Liver (tissue), 9 donors: Measurements from ENCODE around the gene RERE. TPM values are rescaled to one million over a fixed set of nuclear protein-coding genes. Genes with fewer than 3 reads are reported as not detected.

Experiments
- DNase-seq: peaks from one replicate; pipeline ENCODE4 v3.0.0-alpha.2; 2017; ENCODE audit warnings: low spot score
- H3K27ac ChIP-seq, 2 donors: one replicate each; pipeline ENCODE4 v1.7.0; 2013; ENCODE audit warnings: inconsistent platforms in 2 of 2, low read length in 2 of 2, control low read depth in 1 of 2, low read depth in 1 of 2, mild to moderate bottlenecking in 1 of 2
- H3K27me3 ChIP-seq, 4 donors: one replicate each; pipeline versions ENCODE4 v1.6.1 to v1.7.0; 2013; ENCODE audit warnings: low read length in 3 of 4, inconsistent platforms in 1 of 4, mild to moderate bottlenecking in 1 of 4, moderate library complexity in 1 of 4; ENCODE audit not compliant: control insufficient read depth in 4 of 4, insufficient read depth in 4 of 4
- H3K36me3 ChIP-seq, 4 donors: one replicate each; pipeline versions ENCODE4 v1.6.1 to v1.7.0; 2013; ENCODE audit warnings: low read length in 3 of 4, mild to moderate bottlenecking in 3 of 4, low read depth in 1 of 4, moderate library complexity in 1 of 4; ENCODE audit not compliant: control insufficient read depth in 4 of 4, insufficient read depth in 3 of 4
- H3K4me1 ChIP-seq, 4 donors: one replicate each; pipeline versions ENCODE4 v1.6.1 to v1.7.0; 2013; ENCODE audit warnings: low read length in 3 of 4, mild to moderate bottlenecking in 3 of 4, moderate library complexity in 1 of 4; ENCODE audit not compliant: control insufficient read depth in 4 of 4, insufficient read depth in 4 of 4
- H3K4me3 ChIP-seq, 3 donors: one replicate each; pipeline versions ENCODE4 v1.6.1 to v1.7.0; 2013; ENCODE audit warnings: low read length in 3 of 3, control low read depth in 1 of 3, low read depth in 1 of 3, mild to moderate bottlenecking in 1 of 3
- H3K9ac ChIP-seq, 2 donors: one replicate each; pipeline ENCODE4 v1.7.0; 2013; ENCODE audit warnings: low read length in 2 of 2, mild to moderate bottlenecking in 2 of 2, moderate library complexity in 2 of 2, control low read depth in 1 of 2, low read depth in 1 of 2
- H3K9me3 ChIP-seq, 4 donors: one replicate each; pipeline versions ENCODE4 v1.6.1 to v1.7.0; 2013; ENCODE audit warnings: low read length in 3 of 4; ENCODE audit not compliant: control insufficient read depth in 4 of 4
- FOXA1 ChIP-seq: IDR thresholded peaks from 2 replicates; pipeline ENCODE4 v1.6.1; 2016; ENCODE audit warnings: antibody characterized with exemption
- FOXA2 ChIP-seq: IDR thresholded peaks from 2 replicates; pipeline ENCODE4 v1.6.1; 2016; ENCODE audit warnings: antibody characterized with exemption
- GABPA ChIP-seq, 2 donors: IDR thresholded peaks in 1 of 2; conservative IDR thresholded peaks in 1 of 2; 2 replicates each; pipeline ENCODE4 v1.6.1; 2016; ENCODE audit warnings: antibody characterized with exemption in 2 of 2, mild to moderate bottlenecking in 1 of 2, moderate library complexity in 1 of 2
- HNF4A ChIP-seq, 2 donors: conservative IDR thresholded peaks; 2 replicates each; pipeline ENCODE4 v1.6.1; 2016; ENCODE audit warnings: antibody characterized with exemption in 2 of 2, mild to moderate bottlenecking in 2 of 2
- JUND ChIP-seq, 2 donors: IDR thresholded peaks; 2 replicates each; pipeline ENCODE4 v1.6.1; 2016; ENCODE audit warnings: antibody characterized with exemption in 2 of 2
- RAD21 ChIP-seq, 2 donors: IDR thresholded peaks; 2 replicates each; pipeline ENCODE4 v1.6.1; 2016; ENCODE audit warnings: antibody characterized with exemption in 2 of 2, mild to moderate bottlenecking in 2 of 2
- RXRA ChIP-seq, 2 donors: IDR thresholded peaks; 2 replicates each; pipeline ENCODE4 v1.6.1; 2017 to 2018; ENCODE audit warnings: antibody characterized with exemption in 2 of 2, mild to moderate bottlenecking in 1 of 2
- WGBS: extraction: QIAGEN DNeasy Blood & Tissue Kit; methylation state at CpG from one replicate; pipeline ENCODE4 v1.1.7; 2013; 5-methylcytosine and 5-hydroxymethylcytosine counted together
- polyA plus RNA-seq, 2 donors: library from polyadenylated mRNA; stranded (reverse) in 1 of 2; unstranded in 1 of 2; fragments of 200-250 nt in 1 of 2; fragments of >200 nt in 1 of 2; fragmentation: Nextera tagmentation in 1 of 2; extraction: Ambion mirVana in 1 of 2; gene quantifications; one replicate each; pipeline versions ENCODE4 v1.2.1 to v1.2.3, GENCODE V29; 2013 to 2015
- total RNA-seq, 2 donors: library from RNA; depleted of rRNA; stranded (reverse); fragments of >200 nt; gene quantifications; one replicate each; pipeline ENCODE4 v1.2.3, GENCODE V29; 2014
- TF ChIP-seq, protein P1 (sequence below): IDR thresholded peaks from 2 replicates; pipeline ENCODE4 v1.6.1; 2016; ENCODE audit warnings: antibody characterized with exemption
- TF ChIP-seq, protein P2 (sequence below): IDR thresholded peaks from 2 replicates; pipeline ENCODE4 v1.6.1; 2016; ENCODE audit warnings: antibody characterized with exemption
- TF ChIP-seq, protein P3 (sequence below): IDR thresholded peaks from 2 replicates; pipeline ENCODE4 v1.6.1; 2016; ENCODE audit warnings: antibody characterized with exemption, mild to moderate bottlenecking
- TF ChIP-seq, protein P4 (sequence below): fragments of 150-350 bp; IDR thresholded peaks from 2 replicates; pipeline ENCODE4 v1.5.1; 2017; ENCODE audit warnings: improper control_type of control experiment, low read depth, low read length; ENCODE audit not compliant: missing input control
- donor health status: healthy.
- donor health status: healthy.
- donor health status: healthy.
- donor health status: healthy.
- donor health status: healthy.

Gene RERE
- total and polyA plus RNA-seq, 4 donors: 9.8 to 49.1 (median 24.8) TPM

DNA sequence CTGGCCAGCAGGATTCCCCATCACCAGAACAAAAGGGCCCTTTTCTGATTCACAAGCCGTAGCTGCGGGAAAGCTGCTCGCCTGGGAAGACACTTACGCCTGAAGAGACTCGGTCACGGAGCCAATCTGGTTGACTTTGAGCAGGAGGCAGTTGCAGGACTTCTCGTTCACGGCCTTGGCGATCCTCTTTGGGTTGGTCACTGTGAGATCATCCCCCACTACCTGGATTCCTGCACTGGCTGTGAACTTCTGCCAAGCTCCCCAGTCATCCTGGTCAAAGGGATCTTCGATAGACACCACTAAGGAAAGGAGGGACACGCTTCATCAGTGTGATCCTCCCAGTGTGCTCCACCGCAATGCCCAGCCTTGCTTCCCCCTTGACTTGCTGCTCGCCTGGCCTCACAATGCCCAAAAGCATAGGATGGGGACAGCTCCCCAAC lies 46.4 kb upstream of the RERE start:
- WGBS: 94% methylated on average over 13 of the region's 13 CpGs
- Histone ChIP-seq H3K9ac (no peak overlapping the region), H3K36me3 (peaks cover 41 to 82% (median 69%) of the 10 kb centered on the region in 4 donors), H3K4me3 (no peak overlapping the region), H3K27me3 (no peaks in the 10 kb centered on the region), H3K27ac (no peak overlapping the region), H3K4me1 (peaks cover 0 to 15% (median 6%) of the 10 kb centered on the region in 4 donors), H3K9me3 (no peaks in the 10 kb centered on the region)
- TF ChIP-seq RAD21 (IDR thresholded peaks at IDR 0.05): no peak
- no peak for DNase-seq

DNA sequence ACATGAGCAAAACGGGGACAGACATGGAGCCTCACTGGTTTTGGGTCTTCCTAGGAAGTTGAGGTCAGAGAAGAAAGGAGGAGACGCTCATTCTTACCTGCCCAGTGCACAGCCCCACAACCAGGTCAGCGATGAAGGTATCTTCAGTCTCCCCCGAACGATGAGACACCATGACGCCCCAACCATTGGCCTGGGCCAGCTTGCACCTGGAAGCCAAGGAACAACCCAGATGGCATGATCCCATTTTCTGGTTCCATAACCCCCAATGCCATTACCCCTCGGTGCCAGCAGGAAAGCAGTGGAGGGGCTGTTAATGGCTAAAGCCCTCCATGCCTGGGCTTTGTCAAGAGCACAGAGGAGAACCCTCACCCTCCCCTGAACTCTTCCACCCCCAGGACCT lies 45.7 kb upstream of the RERE start:
- TF ChIP-seq, protein P1, sequence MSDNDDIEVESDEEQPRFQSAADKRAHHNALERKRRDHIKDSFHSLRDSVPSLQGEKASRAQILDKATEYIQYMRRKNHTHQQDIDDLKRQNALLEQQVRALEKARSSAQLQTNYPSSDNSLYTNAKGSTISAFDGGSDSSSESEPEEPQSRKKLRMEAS: no peak
- no peak for TF ChIP-seq HNF4A (conservative IDR thresholded peaks at IDR 0.05)
- TF ChIP-seq RXRA (IDR thresholded peaks at IDR 0.05): no peak
- TF ChIP-seq, protein P2, sequence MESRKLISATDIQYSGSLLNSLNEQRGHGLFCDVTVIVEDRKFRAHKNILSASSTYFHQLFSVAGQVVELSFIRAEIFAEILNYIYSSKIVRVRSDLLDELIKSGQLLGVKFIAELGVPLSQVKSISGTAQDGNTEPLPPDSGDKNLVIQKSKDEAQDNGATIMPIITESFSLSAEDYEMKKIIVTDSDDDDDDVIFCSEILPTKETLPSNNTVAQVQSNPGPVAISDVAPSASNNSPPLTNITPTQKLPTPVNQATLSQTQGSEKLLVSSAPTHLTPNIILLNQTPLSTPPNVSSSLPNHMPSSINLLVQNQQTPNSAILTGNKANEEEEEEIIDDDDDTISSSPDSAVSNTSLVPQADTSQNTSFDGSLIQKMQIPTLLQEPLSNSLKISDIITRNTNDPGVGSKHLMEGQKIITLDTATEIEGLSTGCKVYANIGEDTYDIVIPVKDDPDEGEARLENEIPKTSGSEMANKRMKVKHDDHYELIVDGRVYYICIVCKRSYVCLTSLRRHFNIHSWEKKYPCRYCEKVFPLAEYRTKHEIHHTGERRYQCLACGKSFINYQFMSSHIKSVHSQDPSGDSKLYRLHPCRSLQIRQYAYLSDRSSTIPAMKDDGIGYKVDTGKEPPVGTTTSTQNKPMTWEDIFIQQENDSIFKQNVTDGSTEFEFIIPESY: no peak
- no peak for TF ChIP-seq FOXA2
- no peak for TF ChIP-seq RAD21 (IDR thresholded peaks at IDR 0.05)
- TF ChIP-seq, protein P3, sequence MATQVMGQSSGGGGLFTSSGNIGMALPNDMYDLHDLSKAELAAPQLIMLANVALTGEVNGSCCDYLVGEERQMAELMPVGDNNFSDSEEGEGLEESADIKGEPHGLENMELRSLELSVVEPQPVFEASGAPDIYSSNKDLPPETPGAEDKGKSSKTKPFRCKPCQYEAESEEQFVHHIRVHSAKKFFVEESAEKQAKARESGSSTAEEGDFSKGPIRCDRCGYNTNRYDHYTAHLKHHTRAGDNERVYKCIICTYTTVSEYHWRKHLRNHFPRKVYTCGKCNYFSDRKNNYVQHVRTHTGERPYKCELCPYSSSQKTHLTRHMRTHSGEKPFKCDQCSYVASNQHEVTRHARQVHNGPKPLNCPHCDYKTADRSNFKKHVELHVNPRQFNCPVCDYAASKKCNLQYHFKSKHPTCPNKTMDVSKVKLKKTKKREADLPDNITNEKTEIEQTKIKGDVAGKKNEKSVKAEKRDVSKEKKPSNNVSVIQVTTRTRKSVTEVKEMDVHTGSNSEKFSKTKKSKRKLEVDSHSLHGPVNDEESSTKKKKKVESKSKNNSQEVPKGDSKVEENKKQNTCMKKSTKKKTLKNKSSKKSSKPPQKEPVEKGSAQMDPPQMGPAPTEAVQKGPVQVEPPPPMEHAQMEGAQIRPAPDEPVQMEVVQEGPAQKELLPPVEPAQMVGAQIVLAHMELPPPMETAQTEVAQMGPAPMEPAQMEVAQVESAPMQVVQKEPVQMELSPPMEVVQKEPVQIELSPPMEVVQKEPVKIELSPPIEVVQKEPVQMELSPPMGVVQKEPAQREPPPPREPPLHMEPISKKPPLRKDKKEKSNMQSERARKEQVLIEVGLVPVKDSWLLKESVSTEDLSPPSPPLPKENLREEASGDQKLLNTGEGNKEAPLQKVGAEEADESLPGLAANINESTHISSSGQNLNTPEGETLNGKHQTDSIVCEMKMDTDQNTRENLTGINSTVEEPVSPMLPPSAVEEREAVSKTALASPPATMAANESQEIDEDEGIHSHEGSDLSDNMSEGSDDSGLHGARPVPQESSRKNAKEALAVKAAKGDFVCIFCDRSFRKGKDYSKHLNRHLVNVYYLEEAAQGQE: no peak
- TF ChIP-seq JUND (IDR thresholded peaks at IDR 0.05): no peak
- no peak for TF ChIP-seq FOXA1
- TF ChIP-seq, protein P4, sequence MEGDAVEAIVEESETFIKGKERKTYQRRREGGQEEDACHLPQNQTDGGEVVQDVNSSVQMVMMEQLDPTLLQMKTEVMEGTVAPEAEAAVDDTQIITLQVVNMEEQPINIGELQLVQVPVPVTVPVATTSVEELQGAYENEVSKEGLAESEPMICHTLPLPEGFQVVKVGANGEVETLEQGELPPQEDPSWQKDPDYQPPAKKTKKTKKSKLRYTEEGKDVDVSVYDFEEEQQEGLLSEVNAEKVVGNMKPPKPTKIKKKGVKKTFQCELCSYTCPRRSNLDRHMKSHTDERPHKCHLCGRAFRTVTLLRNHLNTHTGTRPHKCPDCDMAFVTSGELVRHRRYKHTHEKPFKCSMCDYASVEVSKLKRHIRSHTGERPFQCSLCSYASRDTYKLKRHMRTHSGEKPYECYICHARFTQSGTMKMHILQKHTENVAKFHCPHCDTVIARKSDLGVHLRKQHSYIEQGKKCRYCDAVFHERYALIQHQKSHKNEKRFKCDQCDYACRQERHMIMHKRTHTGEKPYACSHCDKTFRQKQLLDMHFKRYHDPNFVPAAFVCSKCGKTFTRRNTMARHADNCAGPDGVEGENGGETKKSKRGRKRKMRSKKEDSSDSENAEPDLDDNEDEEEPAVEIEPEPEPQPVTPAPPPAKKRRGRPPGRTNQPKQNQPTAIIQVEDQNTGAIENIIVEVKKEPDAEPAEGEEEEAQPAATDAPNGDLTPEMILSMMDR: no peak
- no peak for TF ChIP-seq GABPA (IDR thresholded peaks at IDR 0.05 in 1 of 2, conservative IDR thresholded peaks at IDR 0.05 in 1 of 2)
- H3K4me1 ChIP-seq: peaks cover 0 to 15% (median 9%) of the 10 kb centered on the region in 4 donors
- DNase-seq: no peak
- 95% methylated on average over 7 of the region's 7 CpGs for WGBS
- peaks cover 41 to 84% (median 66%) of the 10 kb centered on the region in 4 donors for H3K36me3 ChIP-seq
- H3K27me3 ChIP-seq: no peaks in the 10 kb centered on the region
- H3K9ac ChIP-seq: no peak overlapping the region
- H3K9me3 ChIP-seq: no peaks in the 10 kb centered on the region
- no peak overlapping the region for H3K4me3 ChIP-seq
- H3K27ac ChIP-seq: no peak overlapping the region
